ENCODE measurements around the gene SLC16A6.
A peak's percentile ranks its signal among the peaks of the same experiment; 100 is the strongest.
"Not testable (repeated sequence)": the region's sequence is repeated elsewhere in the genome, so short reads cannot be mapped to it uniquely, and the experiment has no call there.

Gene SLC16A6

GRCh38 chr17:68309066-68309670 lies 18.2 kb upstream of the SLC16A6 start:
- DNase-seq = not testable (repeated sequence)

DNA sequence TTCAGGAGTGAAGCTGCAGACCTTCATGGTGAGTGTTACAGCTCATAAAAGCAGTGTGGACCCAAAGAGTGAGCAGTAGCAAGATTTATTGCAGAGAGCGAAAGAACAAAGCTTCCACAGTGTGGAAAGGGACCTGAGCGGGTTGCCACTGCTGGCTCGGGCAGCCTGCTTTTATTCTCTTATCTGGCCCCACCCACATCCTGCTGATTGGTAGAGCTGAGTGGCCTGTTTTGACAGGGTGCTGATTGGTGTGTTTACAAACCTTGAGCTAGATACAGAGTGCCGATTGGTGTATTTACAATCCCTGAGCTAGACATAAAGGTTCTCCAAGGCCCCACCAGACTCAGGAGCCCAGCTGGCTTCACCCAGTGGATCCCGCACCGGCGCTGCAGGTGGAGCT lies 17.6 kb upstream of the SLC16A6 start:
- DNase-seq = not testable (repeated sequence)

DNA sequence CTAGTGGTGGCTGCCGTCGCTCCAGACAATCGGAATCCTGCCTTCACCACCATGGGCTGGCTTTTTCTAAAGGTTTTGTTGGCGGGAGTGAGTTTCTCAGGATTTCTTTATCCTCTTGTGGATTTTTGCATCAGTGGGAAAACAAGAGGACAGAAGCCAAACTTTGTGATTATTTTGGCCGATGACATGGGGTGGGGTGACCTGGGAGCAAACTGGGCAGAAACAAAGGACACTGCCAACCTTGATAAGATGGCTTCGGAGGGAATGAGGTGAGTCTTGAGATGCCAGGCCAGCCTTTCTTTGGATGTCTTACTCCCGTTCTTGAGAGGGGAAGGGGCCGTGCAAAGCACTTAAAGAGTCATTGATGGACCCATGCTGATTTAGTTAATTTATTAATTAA lies 16.5 kb upstream of the SLC16A6 start:
- DNase-seq = no peak

DNA sequence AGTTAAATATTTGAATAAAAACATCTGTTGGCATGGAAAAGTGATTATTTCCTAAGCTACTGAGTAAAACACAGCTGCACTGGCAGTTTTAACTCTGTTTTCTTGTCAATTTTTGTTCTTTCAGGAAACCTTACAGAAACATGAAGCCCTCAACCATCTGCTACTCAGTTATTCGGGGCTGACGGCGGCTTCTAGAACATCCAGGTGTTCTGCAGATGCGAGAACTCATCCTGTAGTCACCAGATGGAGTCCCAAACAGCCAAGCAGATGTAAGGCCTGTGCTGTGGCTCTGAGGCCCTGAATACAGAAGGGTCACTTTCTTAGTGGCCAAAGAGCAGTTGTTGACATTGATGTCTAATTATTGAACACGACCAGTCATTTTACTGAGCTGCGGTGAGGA lies 15.9 kb upstream of the SLC16A6 start:
- DNase-seq = no peak

- no peak for DNase-seq
Observed at GRCh38 chr17:68305142-68305541, 14.2 kb upstream of the SLC16A6 start.

- no peak for DNase-seq
Observed at GRCh38 chr17:68304706-68305105, 13.8 kb upstream of the SLC16A6 start.

GRCh38 chr17:68302666-68303065 lies 11.7 kb upstream of the SLC16A6 start:
- no peak for DNase-seq

DNA sequence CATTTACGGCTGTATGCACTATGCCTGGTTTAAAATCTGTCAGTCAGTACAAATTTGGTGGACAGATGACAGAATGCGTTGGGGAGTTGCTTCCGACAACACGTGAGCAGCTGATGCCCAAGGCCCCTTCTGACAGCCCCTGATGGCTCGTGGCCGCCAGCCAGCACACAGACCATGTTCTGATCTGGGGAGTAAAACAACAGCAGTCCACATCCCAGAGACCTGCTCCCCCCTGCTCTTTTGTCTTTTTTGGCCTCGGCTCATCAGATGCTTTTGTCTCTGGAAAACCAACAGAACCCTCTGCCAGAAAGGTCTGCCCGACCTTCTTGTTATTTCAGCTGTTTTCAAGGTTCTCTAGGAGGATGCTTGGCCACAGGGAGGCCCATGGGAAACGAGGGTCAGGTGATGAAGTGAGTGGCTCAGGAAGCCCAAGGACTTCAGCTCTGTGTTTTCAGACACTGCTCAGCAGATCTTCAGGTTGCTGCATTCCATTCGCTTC lies 11.2 kb upstream of the SLC16A6 start:
- DNase-seq = no peak

DNA sequence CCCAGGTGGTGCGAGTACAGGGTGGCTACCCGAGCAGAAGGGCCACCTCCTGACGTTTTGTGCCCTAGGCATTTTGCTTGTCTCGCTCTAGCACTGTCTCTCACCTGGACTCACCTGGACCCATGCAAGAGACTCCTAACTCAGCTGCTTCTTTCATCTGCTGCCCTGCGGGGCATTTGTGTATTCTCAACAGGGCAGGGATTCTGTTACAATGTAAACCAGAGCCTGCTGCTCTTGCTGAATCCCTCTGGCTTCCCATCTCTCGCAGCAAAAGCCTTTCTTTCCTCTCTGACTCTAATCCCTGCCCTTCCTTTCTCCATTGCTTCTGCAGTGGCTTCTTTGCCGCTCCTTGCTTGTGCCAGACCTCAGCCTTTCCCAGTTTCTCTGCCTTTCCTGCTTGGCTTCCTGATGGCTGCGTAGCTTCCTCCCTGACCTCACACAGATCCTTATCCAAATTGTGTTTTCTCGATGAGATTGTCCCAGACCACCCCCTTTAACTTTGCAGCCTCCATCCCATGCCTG lies 10.6 kb upstream of the SLC16A6 start:
- DNase-seq = no peak

DNA sequence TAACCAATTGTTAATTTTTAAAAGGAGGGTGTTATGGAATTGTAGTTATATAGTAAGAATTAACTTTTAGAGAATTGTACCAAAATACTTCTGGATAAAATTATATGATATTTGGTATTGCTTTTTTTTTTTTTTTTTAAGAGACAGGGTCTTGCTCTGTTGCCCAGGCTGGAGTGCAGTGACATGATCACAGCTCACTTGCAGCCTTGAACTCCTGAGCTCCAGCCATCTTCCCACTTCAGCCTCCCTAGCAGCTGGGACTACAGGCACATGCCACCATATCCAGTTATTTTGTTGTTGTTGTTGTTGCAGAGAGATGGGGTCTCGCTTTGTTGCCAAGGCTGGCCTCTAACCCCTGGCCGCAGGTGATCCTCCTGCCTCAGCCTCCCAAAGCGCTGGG lies 8.9 kb upstream of the SLC16A6 start:
- DNase-seq = no peak

GRCh38 chr17:68298601-68299000 lies 7.7 kb upstream of the SLC16A6 start:
- DNase-seq = no peak

GRCh38 chr17:68297195-68297594 lies 6.3 kb upstream of the SLC16A6 start:
- no peak for DNase-seq

GRCh38 chr17:68296217-68297191 lies 5.6 kb upstream of the SLC16A6 start:
- DNase-seq = peak; percentile 55

DNA sequence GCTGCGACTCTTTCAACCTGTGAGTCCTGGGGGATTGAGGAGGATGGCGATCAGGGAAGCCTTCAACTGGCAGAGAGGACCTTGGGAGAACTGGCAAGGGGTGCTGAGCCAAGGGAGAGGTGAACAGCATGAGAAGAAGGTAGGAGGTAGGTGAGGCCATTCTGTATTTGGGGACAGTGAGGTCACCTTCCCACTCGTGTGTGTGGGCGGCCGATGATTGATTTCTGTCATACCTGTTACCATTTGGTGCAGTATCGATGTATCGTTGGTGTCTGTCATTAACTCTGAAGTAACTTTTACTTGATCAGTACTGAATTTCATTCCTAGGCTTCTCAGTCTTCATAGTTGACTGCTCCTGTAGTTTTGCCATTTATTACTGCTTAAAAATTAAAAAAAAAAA lies 4.2 kb upstream of the SLC16A6 start:
- peak; percentile 70 for DNase-seq

DNA sequence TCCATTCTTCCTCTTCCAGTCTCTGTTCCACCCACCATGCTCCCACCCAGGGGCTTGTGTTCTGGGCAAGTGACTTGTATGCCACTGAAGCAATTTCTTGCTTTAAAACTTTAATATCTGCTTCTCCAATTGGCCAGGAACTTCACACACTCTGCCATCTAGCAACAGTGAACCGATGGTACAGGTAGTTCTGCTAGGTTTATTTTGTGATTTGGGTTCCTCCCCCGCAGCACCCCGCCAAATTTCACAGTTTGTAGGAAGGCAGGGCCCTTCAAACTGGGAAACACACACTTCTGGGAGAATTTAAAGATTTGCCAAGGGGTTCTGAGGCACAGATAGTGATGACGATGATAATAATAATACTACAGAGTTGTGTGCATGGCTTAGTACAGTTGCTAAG lies 3.7 kb upstream of the SLC16A6 start:
- DNase-seq = no peak

DNA sequence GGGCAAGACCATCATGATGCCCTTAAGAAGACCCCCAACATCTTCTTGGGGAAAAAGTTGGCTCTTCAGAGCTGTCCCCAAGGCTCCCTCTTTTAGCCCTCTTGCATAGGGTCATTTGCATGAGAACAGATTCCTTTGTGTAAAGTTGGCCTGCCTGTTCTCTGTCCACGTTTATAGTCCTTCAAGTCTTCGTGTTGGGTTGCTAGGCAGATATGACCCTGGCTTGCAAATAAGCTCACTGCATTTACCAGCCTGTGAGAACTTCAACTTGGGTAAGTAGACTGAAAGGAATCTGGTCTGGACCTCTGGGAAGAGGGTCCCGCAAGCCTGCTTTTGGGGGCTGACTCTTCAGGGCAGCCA lies 3.2 kb upstream of the SLC16A6 start:
- no peak for DNase-seq

DNA sequence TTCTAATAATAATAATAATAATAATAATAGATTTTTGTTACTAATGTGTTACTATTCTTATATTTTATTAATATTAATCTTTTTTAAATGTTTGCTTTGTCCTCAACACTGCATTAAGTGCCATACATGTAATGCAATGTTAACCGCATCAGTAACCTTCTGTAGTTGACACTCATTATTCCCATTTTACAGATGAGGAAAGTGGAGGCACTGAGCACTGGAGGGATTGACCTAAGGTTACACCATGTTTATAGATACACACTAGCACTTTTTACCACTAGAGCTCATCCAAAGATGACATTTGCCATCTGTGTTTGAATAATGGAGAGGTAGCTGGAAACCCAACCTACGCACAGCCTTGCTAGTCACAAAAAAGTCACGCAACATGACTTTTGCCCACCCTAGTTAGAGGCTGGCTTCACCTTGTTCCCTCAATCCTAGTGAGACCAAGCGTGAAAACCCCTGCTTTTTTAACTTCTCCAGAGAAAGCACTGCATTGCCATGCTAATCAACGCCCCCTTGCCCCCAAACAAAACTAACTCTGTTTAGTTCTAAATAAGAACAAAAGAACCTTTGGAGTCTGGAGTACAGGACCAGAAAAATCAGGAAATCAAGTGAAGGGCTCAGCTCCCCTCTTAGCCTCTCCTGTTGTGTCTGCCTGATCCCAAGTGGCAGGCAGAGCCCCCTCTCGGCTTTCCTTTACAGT lies 2.7 kb upstream of the SLC16A6 start:
- DNase-seq = no peak

DNA sequence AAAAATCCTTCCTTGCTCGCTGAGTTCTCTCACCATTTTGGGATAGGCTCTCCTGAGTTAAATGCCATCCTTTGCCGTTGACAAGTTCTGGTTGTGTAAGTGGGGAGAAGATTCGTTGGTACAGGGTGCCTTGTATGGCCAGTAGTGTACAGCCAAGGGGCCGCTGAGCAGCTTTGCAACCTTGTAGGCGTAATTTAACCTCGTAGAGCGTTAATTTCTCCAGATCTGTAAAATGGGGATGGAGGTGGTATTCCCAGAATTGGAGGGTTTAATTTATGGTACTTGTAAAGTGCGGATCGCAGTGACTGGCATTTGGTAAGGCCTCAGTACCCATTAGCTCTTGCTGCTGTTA lies 1.7 kb upstream of the SLC16A6 start:
- DNase-seq = no peak

DNA sequence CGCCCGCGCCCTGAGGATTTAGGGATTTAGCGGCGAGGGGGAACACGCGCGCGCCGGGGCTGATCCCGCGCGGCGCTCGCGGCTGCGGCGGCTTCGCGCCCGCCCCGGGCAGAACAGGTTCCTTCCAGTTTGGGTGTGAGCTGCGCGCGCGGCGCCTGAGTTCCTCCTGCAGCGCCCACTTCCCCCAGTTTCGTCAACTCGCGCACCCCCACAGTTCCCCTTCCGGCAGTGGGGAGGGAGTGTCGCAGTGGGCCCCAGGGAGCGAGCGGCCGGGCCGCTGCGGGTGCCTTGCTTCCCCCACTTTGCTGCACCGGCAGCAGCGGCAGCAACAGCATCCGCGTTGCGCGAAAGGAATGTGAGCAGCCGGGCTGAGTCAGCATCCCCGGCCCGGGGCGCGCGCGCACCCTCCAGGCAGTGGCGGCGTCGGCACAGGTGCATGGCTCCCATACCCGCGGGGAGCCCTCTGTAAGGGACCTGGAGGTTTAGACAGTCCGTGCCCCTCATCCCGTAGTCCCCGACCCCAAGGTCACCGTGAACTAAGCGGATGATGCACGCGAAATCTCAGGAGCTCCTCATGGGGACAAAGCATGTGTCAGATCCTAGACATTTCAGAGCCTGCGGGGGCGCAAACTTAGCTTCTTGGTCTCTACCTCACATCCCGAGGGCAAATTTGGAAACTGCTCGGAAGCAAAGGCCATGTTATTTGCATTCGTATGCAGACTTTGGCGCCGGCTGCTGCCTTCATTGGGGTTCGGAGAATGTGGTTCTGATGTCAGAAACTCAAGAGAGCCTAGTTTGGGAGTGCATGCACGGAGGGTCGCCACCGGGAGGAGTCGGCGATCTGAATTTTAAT lies 1.1 kb upstream of the SLC16A6 start:
- peak; percentile 90 for DNase-seq

DNA sequence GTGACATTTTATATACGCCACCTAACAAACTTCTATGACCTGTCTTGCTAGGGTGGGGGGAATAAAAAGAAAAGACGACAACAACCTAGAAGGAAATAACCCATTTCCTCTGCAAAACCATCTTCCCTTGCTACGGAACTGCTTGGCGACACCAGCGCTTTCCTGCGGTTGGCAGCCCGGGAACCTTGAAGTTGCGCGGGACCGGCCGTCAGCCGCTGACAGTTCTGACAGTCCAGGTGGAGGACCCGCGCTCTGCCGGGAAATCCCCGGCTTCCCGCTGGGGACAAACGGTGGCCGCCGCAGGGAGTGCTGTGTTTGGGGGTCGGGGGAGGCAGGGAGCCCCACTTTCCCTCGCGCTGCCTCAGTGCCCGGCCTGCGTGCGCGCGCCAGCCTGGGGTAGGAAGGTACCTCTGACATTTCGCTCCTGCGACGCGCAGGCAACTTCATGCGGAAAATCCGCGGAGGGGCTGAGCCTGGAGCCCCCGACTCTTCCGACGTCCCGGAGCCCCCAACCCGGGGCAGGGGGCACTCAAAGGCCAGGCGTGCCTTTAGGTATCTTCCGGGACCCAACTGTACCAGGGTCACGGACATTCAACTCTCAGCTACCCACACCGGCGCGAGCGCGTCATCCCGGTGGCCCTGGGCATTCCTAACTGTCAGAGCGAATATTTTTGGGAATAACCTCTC lies 516 bp downstream of the SLC16A6 start:
- peak; percentile 68 for DNase-seq

DNA sequence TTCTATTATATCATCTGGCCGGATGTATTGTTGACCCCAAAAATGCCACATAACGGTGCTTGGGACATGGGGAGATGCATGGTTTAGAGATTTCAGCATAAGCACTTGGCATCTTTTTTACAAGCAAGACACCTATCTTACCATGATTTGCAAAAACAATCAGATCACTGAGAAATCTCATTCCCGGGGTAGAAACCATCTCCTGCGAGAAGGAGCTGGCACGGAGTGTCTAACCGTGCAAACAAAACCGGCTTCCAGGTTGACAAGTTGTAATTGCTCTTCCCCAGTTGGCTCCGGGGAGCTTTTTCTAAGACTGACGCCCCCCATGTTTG lies 1.0 kb downstream of the SLC16A6 start:
- DNase-seq = peak; percentile 14

DNA sequence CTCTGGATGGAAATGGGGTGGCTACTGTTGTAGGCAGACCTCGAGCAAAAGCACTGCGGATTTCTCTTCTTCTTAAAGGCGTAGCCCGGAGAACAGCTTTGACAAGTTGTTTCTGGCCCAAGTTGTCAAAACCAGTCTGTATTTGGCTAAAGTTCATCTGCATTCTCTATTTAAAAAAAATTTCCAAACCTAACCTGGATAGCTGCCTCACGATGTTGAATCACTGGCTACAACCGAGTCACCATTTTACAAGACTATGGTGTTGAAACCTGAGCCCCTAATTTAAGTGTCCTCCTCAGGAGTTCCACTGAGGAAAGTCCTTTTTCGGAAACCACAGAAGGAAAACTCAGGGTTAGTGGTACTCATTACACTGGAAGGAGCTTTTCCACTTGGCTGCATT lies 1.5 kb downstream of the SLC16A6 start:
- no peak for DNase-seq

Measured in stimulated activated CD4-positive, alpha-beta T cell treated with anti-CD3 and anti-CD28 coated beads, Interleukin-15, amount 100 ng/mL, for 24 hours (primary cell).